Upper lobe of right lung (tissue), 1 donor: ENCODE results near the gene MAP3K3. TPM values are rescaled to one million over a fixed set of nuclear protein-coding genes. Genes with fewer than 3 reads are reported as not detected.
A peak's percentile ranks its signal among the peaks of the same experiment; 100 is the strongest.

Experiments
- ATAC-seq: fragments of 200-7000 bp; cut with Tn5 transposase; one replicate; pipeline ENCODE4 v1.9.1; 2020; ENCODE audit warnings: mild to moderate bottlenecking, moderate library complexity
- DNase-seq: peaks from one replicate; pipeline ENCODE4 v3.0.0-alpha.2; 2020
- H3K27ac ChIP-seq: fragments of 200-600 bp; one replicate; pipeline ENCODE4 v1.8.0; 2022
- H3K27me3 ChIP-seq: fragments of 200-600 bp; one replicate; pipeline ENCODE4 v1.8.0; 2022; ENCODE audit warnings: mild to moderate bottlenecking
- H3K36me3 ChIP-seq: fragments of 200-600 bp; one replicate; pipeline ENCODE4 v1.8.0; 2022
- H3K4me1 ChIP-seq: fragments of 200-600 bp; one replicate; pipeline ENCODE4 v1.8.0; 2022
- H3K4me3 ChIP-seq: fragments of 200-600 bp; one replicate; pipeline ENCODE4 v1.8.0; 2022; ENCODE audit warnings: mild to moderate bottlenecking
- H3K9me3 ChIP-seq: fragments of 200-600 bp; one replicate; pipeline ENCODE4 v1.8.0; 2022
- intact Hi-C: fragments of 100-400 bp; cut with DNase I; formaldehyde crosslinking; loops from one replicate; pipeline ENCODE4 v1.11.0; 2022
- total RNA-seq: library from RNA; stranded (reverse); fragmentation: NEBNext Ultra II Directional; extraction: Animal tissue kit (Norgen Biotek cat#: 25700); gene quantifications from one replicate; pipeline ENCODE4 v1.2.1, GENCODE V29; 2021
- TF ChIP-seq, protein P1 (sequence below): fragments of 200-600 bp; IDR thresholded peaks from one replicate; pipeline ENCODE4 v1.8.0; 2022; ENCODE audit warnings: antibody characterized with exemption
- donor health status: DM: no; HTN: yes; CAD: no; lungs with severe emphysema.

MAP3K3 gene
- total RNA-seq, 1 donor from 2014 or later, result 57.5 TPM

DNA sequence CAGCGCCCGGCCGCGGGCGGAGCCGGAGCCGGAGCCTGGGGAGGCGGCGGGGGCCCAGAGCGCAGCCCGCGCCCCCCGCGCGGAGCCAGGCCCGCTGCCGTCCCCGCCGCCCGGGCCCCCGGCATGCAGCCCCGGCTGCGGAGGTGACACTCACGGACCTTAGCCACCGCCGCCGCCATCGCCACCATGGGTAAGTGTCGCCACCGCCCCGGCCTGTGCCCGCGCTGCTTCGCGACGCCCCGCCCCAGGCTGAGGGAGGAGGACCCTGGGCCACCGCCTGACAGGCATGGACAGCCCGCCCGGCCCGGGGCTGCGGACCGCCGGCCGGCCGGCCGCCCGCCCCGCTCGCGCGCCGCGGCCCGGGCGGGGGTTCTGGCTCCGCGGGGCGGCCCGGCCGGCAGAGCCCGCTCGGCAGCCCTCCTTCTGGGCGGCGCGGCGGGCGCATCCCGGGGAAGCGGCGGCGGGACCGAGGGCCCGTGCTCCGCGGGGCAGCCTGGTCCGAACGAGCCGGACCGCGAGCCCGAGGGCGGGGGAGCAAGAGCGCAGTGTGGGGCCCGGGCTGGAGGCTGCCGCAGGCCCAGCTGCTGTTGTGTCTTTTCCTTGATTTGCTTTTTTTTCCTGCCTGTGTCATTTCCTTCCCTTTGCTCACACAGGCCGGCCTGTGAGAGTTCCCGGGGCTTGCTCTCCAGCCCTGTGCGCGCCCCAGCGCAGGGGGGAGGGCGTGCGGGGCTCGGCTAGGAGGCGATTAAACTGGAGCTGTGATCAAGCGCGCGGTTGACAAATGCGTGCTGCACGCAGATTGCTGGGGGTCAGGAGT, 565 bp downstream of the MAP3K3 start:
- Histone ChIP-seq H3K27ac (peak overlapping the region; percentile 81), H3K9me3 (no peaks in the 10 kb centered on the region), H3K36me3 (no peaks in the 10 kb centered on the region), H3K4me1 (peaks cover 41% of the 10 kb centered on the region), H3K27me3 (no peaks in the 10 kb centered on the region), H3K4me3 (peak overlapping the region; percentile 78)
- peak; percentile 92 for DNase-seq
- peak; percentile 37 for ATAC-seq
- intact Hi-C loops, result no loop called here
- TF ChIP-seq, protein P1, sequence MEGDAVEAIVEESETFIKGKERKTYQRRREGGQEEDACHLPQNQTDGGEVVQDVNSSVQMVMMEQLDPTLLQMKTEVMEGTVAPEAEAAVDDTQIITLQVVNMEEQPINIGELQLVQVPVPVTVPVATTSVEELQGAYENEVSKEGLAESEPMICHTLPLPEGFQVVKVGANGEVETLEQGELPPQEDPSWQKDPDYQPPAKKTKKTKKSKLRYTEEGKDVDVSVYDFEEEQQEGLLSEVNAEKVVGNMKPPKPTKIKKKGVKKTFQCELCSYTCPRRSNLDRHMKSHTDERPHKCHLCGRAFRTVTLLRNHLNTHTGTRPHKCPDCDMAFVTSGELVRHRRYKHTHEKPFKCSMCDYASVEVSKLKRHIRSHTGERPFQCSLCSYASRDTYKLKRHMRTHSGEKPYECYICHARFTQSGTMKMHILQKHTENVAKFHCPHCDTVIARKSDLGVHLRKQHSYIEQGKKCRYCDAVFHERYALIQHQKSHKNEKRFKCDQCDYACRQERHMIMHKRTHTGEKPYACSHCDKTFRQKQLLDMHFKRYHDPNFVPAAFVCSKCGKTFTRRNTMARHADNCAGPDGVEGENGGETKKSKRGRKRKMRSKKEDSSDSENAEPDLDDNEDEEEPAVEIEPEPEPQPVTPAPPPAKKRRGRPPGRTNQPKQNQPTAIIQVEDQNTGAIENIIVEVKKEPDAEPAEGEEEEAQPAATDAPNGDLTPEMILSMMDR, result no peak

DNA sequence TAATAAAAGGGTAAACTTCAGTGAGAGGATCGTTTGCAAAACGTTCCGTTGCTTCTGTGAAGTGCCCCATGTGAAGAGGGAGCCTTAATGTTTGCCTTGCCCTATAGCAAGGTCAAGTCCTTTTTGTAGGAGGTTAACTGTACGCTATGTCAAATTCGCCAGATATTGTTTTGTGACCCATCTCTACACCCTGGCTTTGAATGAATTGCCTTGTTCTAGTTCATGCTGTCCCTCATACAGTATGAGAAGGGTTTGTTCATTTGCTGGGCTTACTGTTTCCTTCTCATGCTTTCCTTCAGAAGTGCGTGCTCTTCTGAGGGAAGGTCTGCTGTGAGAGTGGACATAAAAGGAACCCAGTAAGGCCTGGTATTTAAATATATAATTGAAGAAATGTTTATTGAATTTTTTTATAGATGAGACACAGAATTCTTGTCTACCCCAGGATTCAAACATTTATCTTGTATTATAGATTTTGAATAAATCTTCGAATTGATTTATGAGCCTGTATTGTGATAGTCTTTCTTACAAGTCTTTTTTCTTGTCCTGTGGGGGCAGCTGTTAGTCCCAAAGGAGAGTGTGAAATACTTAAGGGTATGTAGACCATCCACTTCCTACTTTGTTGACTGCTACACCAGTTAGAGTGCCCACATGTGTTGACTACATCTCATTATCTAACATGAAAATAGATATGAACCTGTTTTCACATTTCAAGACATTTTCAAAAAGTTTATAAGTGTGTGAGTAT, 1.7 kb downstream of the MAP3K3 start:
- peak overlapping the region; percentile 81 for H3K27ac ChIP-seq

DNA sequence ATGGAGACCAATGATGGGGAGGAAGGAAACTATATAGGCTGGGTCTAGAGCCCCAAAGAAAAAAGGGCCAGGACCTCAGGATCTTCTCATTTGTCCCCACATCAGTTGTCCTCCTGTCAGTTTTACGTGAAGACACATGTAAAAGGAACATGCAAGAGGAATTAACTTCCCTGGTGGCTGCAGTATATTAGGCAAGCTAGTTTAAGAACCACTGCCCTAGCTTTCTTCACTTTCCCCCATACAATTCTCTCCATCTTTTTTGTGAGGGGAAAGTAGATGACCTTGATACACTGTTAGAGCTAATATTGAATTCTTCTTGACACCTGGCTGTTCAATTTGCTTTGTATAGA, 2.3 kb downstream of the MAP3K3 start:
- Histone ChIP-seq H3K27ac (no peak overlapping the region), H3K4me3 (peak overlapping the region; percentile 78), H3K36me3 (peaks cover 8% of the 10 kb centered on the region), H3K27me3 (no peaks in the 10 kb centered on the region), H3K9me3 (no peaks in the 10 kb centered on the region), H3K4me1 (peaks cover 51% of the 10 kb centered on the region)
- ATAC-seq, result no peak
- no peak for DNase-seq
- TF ChIP-seq, protein P1, result no peak
- intact Hi-C loops, result no loop called here

More for the DNA sequence above, 1.7 kb downstream of the MAP3K3 start:
- ATAC-seq, result no peak
- Histone ChIP-seq H3K4me3 (peak overlapping the region; percentile 78), H3K36me3 (peaks cover 7% of the 10 kb centered on the region), H3K4me1 (peaks cover 47% of the 10 kb centered on the region), H3K9me3 (no peaks in the 10 kb centered on the region), H3K27me3 (no peaks in the 10 kb centered on the region)
- DNase-seq, result no peak
- intact Hi-C loops, result no loop called here
- TF ChIP-seq, protein P1, result no peak

DNA sequence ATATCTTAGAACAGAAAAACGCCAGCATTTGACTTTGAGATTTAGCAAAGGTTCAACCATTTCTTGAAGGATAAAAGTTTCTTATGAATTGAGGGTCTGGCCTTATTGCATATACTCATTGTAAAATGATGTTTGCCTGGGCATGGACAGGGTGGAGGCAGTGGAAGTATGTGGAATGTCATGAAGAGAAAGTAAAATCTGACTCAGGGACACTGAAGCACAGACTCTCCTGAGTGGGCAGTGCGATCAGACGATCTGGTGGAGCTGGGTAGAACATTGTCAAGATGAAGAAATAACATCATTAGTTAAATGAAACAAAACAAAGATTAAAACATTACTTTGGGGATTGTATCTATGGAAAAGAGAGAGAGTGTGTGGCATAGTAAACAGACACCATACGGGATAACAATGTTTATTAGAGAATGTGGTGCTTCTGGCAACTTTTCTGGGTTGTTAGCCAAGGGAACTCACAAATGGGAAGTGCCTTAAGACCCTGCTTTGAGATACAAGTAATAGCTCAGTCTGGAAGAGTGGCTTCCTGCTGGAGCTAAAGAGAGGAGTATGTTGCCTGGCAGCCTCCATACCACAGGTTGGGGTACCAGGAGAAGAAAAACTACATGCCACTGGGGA, 4.4 kb downstream of the MAP3K3 start:
- H3K36me3 ChIP-seq, result peaks cover 8% of the 10 kb centered on the region
- no peak for ATAC-seq
- TF ChIP-seq, protein P1, result no peak
- intact Hi-C loops, result no loop called here
- DNase-seq, result no peak
- peaks cover 61% of the 10 kb centered on the region for H3K4me1 ChIP-seq
- no peaks in the 10 kb centered on the region for H3K27me3 ChIP-seq
- no peak overlapping the region for H3K4me3 ChIP-seq
- H3K9me3 ChIP-seq, result no peaks in the 10 kb centered on the region
- H3K27ac ChIP-seq, result peak overlapping the region; percentile 7

DNA sequence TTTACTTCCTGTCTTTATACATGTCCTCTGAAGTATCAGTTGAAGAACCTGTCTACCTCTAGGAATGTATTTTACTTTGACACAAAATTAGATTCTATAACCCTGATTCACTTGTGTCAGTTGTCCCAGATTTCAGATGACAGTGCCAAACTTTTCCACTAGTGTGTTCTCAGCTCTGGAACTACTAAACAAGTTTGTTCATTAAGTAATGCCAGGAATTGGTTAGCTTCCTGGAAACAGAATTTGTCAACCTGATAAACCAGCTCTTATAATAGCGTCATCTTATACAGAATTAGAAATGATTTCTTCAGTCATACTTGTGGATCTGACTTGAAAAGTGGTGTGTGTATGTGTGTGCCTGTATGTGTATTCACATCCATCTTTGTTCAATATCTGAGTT, 7.4 kb downstream of the MAP3K3 start:
- Histone ChIP-seq H3K27me3 (no peaks in the 10 kb centered on the region), H3K27ac (peak overlapping the region; percentile 38), H3K4me1 (peaks cover 62% of the 10 kb centered on the region), H3K9me3 (no peaks in the 10 kb centered on the region), H3K36me3 (peaks cover 31% of the 10 kb centered on the region), H3K4me3 (no peak overlapping the region)
- intact Hi-C loops, result no loop called here
- ATAC-seq, result peak; percentile 37
- TF ChIP-seq, protein P1, result no peak
- DNase-seq, result no peak
